Stimulated activated CD8-positive, alpha-beta memory T cell treated with anti-CD3 and anti-CD28 coated beads, Interleukin-2, amount 100 ng/mL, for 48 hours (primary cell): Measurements from ENCODE around the gene CCDC136.

Experiments
- DNase-seq, 2 donors: peaks; one replicate each; pipeline ENCODE4 v3.0.0-alpha.2; 2020; ENCODE audit warnings: low read depth in 2 of 2

CCDC136 gene

GRCh38 chr7:128805225-128805624 is 13.5 kb downstream of the CCDC136 start:
- DNase-seq, result no peak

GRCh38 chr7:128807191-128807590 is 15.4 kb downstream of the CCDC136 start:
- DNase-seq, result no peak

- no peak for DNase-seq
Observed at GRCh38 chr7:128809363-128809762, 17.6 kb downstream of the CCDC136 start.

- DNase-seq, result no peak
Observed at GRCh38 chr7:128810473-128810872, 18.7 kb downstream of the CCDC136 start.

- no peak for DNase-seq
Observed at GRCh38 chr7:128810997-128811396, 19.2 kb downstream of the CCDC136 start.

GRCh38 chr7:128811631-128812430 is 20.1 kb downstream of the CCDC136 start:
- DNase-seq, result no peak

GRCh38 chr7:128812514-128813168 is 20.9 kb downstream of the CCDC136 start:
- DNase-seq, result no peak

GRCh38 chr7:128814499-128814898 is 22.7 kb downstream of the CCDC136 start:
- DNase-seq, result no peak

GRCh38 chr7:128815289-128815942 is 23.6 kb downstream of the CCDC136 start:
- DNase-seq, result no peak

- DNase-seq, result no peak
Observed at GRCh38 chr7:128818694-128819093, 26.9 kb downstream of the CCDC136 start.

- DNase-seq, result no peak
Observed at GRCh38 chr7:128821724-128822123, 30.0 kb downstream of the CCDC136 start.

- no peak for DNase-seq
Observed at GRCh38 chr7:128826512-128826911, 34.7 kb downstream of the CCDC136 start.

GRCh38 chr7:128826916-128827247 is 35.1 kb downstream of the CCDC136 start:
- DNase-seq, result no peak

GRCh38 chr7:128827248-128827958 is 35.6 kb downstream of the CCDC136 start:
- no peak for DNase-seq

- DNase-seq, result no peak
Observed at GRCh38 chr7:128827971-128828711, 36.4 kb downstream of the CCDC136 start.

- no peak for DNase-seq
Observed at GRCh38 chr7:128829391-128830166, 37.8 kb downstream of the CCDC136 start.

GRCh38 chr7:128830231-128831177 is 38.7 kb downstream of the CCDC136 start, which contains the start of gene FLNC:
Gene FLNC, plus strand, starts transcription at chr7:128830406. Its CDS starts 232 bp downstream, at chr7:128830638.
- DNase-seq, result peak in 1 of 2 donors; percentile 9

- DNase-seq, result no peak
Observed at GRCh38 chr7:128831178-128831993, 39.6 kb downstream of the CCDC136 start.
